OCI-LY1 (cell line): ENCODE results near the gene SLC43A1.

Experiments
- H2AFZ ChIP-seq: fragments of 200-600 bp; sonication (generic), shearing (Covaris generic); 2 replicates; pipeline ENCODE4 v1.6.0; 2014; ENCODE audit warnings: antibody characterized with exemption, mild to moderate bottlenecking, low read length
- H3F3A ChIP-seq: fragments of 200-600 bp; sonication (generic), shearing (Covaris generic); 2 replicates; pipeline ENCODE4 v1.6.0; 2014; ENCODE audit warnings: mild to moderate bottlenecking, antibody characterized with exemption, low read length, moderate library complexity; ENCODE audit not compliant: insufficient read depth
- H3K27ac ChIP-seq: fragments of 200-600 bp; sonication (generic); 2 replicates; pipeline ENCODE4 v1.5.1; 2014; ENCODE audit warnings: low read length, mixed run types, mild to moderate bottlenecking, low read depth; ENCODE audit not compliant: poor library complexity, severe bottlenecking
- H3K27me3 ChIP-seq: fragments of 200-600 bp; sonication (generic); 2 replicates; pipeline ENCODE4 v1.6.0; 2014; ENCODE audit warnings: antibody characterized with exemption, mild to moderate bottlenecking, low read length, moderate library complexity; ENCODE audit not compliant: insufficient read depth
- H3K36me3 ChIP-seq: fragments of 200-600 bp; sonication (generic); 2 replicates; pipeline ENCODE4 v1.6.1; 2014; ENCODE audit warnings: mild to moderate bottlenecking, antibody characterized with exemption, low read length, moderate library complexity, mixed read lengths; ENCODE audit not compliant: insufficient read depth
- H3K4me1 ChIP-seq: fragments of 200-600 bp; sonication (generic); 2 replicates; pipeline ENCODE4 v1.5.1; 2014; ENCODE audit warnings: mild to moderate bottlenecking, low read length, moderate library complexity; ENCODE audit not compliant: insufficient read depth, severe bottlenecking
- H3K4me2 ChIP-seq: fragments of 200-600 bp; sonication (generic), shearing (Covaris generic); 2 replicates; pipeline ENCODE4 v1.6.1; 2014; ENCODE audit warnings: low read length
- H3K4me3 ChIP-seq: fragments of 200-600 bp; sonication (generic); 2 replicates; pipeline ENCODE4 v1.5.1; 2014; ENCODE audit warnings: low read length, low read depth, mild to moderate bottlenecking, mixed read lengths; ENCODE audit not compliant: poor library complexity, severe bottlenecking
- H3K79me2 ChIP-seq: fragments of 200-600 bp; shearing (Covaris generic); 2 replicates; pipeline ENCODE4 v1.6.1; 2016; ENCODE audit warnings: mixed run types, low read length, mixed read lengths; ENCODE audit not compliant: insufficient read depth
- H3K9ac ChIP-seq: fragments of 200-600 bp; sonication (generic), shearing (Covaris generic); 2 replicates; pipeline ENCODE4 v1.6.1; 2014; ENCODE audit warnings: mild to moderate bottlenecking, low read length, mixed read lengths
- H3K9me2 ChIP-seq: fragments of 200-600 bp; sonication (generic), shearing (Covaris generic); 2 replicates; pipeline ENCODE4 v1.6.1; 2014; ENCODE audit warnings: low read depth, mild to moderate bottlenecking, low read length, mixed read lengths
- H3K9me3 ChIP-seq: fragments of 200-600 bp; shearing (Covaris generic); 2 replicates; pipeline ENCODE4 v1.6.1; 2014; ENCODE audit warnings: low read length, mixed read lengths
- H4K20me1 ChIP-seq: fragments of 200-600 bp; sonication (generic), shearing (Covaris generic); 2 replicates; pipeline ENCODE4 v1.6.0; 2016; ENCODE audit warnings: mild to moderate bottlenecking, low read length; ENCODE audit not compliant: insufficient read depth
- CTCF ChIP-seq: fragments of 200-600 bp; sonication (generic), shearing (Covaris generic); IDR thresholded peaks from 2 replicates; pipeline ENCODE4 v1.5.1; 2017; ENCODE audit warnings: mild to moderate bottlenecking, antibody characterized with exemption, low read length, moderate library complexity, mixed read lengths
- EZH2 ChIP-seq: fragments of 200-600 bp; sonication (generic), shearing (Covaris generic); IDR thresholded peaks from 2 replicates; pipeline ENCODE4 v1.8.0; 2017; ENCODE audit warnings: borderline replicate concordance, mixed run types, mild to moderate bottlenecking, antibody characterized with exemption, low read length, moderate library complexity, mixed read lengths

SLC43A1 gene

GRCh38 chr11:57480409-57481137, 34.9 kb downstream of the SLC43A1 start:
- Histone ChIP-seq H3F3A (no peaks in the 10 kb centered on the region), H3K4me2 (no peak overlapping the region), H3K27ac (no peak overlapping the region), H3K9ac (no peak overlapping the region), H3K9me2 (no peaks in the 10 kb centered on the region), H4K20me1 (no peaks in the 10 kb centered on the region), H3K4me1 (peaks cover 36% of the 10 kb centered on the region), H3K36me3 (peaks cover 23% of the 10 kb centered on the region), H2AFZ (no peak overlapping the region), H3K79me2 (no peaks in the 10 kb centered on the region), H3K27me3 (peaks cover 6% of the 10 kb centered on the region; the same call in 1 of the 2 replicates), H3K9me3 (no peaks in the 10 kb centered on the region), H3K4me3 (no peak overlapping the region)
- TF ChIP-seq CTCF (peak; percentile 88), EZH2 (no peak)

GRCh38 chr11:57479911-57480310, 35.6 kb downstream of the SLC43A1 start:
- Histone ChIP-seq H3K4me1 (peaks cover 33% of the 10 kb centered on the region), H3K9me3 (no peaks in the 10 kb centered on the region), H4K20me1 (no peaks in the 10 kb centered on the region), H3K27ac (no peak overlapping the region), H2AFZ (no peak overlapping the region), H3F3A (no peaks in the 10 kb centered on the region), H3K79me2 (no peaks in the 10 kb centered on the region), H3K36me3 (peaks cover 16% of the 10 kb centered on the region), H3K9ac (no peak overlapping the region), H3K9me2 (no peaks in the 10 kb centered on the region), H3K4me3 (no peak overlapping the region), H3K4me2 (no peak overlapping the region), H3K27me3 (peaks cover 6% of the 10 kb centered on the region; the same call in 1 of the 2 replicates)
- TF ChIP-seq CTCF (no peak), EZH2 (no peak)

DNA sequence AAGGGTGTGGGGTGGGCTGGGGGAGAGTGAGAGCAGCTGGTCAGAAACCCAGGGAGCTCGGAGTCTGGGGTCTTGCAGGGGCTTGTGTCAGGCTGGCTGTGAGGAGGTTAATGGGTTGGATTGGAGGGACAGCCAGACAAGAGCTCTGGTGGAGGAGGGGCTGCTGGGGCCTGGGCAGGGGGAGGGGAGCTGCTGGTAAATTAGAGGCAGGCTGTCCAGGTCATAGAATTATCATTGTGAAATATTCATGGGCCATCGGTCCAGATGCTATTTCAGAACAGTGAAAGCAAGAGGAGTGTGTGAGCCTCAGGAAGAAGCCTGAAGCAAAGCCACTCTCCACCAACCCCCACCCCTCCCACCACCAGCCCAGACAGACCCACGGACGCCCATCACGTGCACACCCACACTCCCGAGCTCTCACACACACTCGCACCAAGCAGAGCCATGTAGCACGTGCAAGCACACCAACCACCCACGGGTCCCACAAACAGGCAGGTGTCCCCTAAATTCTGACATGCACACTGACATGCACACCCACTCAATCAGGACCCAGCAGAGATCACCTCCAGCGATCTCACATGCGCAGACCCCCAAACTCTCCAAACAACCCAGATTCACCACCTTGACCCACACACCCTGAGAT, 36.4 kb downstream of the SLC43A1 start:
- H3K9me3 ChIP-seq: no peaks in the 10 kb centered on the region
- no peaks in the 10 kb centered on the region for H3K79me2 ChIP-seq
- H3K36me3 ChIP-seq: peaks cover 10% of the 10 kb centered on the region
- H3K27me3 ChIP-seq: peaks cover 6% of the 10 kb centered on the region; the same call in 1 of the 2 replicates
- no peak overlapping the region for H3K27ac ChIP-seq
- H4K20me1 ChIP-seq: no peaks in the 10 kb centered on the region
- no peak overlapping the region for H2AFZ ChIP-seq
- TF ChIP-seq CTCF (no peak), EZH2 (no peak)
- no peak overlapping the region for H3K9ac ChIP-seq
- no peak overlapping the region for H3K4me2 ChIP-seq
- no peaks in the 10 kb centered on the region for H3K9me2 ChIP-seq
- no peaks in the 10 kb centered on the region for H3F3A ChIP-seq
- H3K4me1 ChIP-seq: peaks cover 25% of the 10 kb centered on the region
- H3K4me3 ChIP-seq: no peak overlapping the region
